OCI-LY7 (cell line): ENCODE results near the gene FBXO33. TPM values are rescaled to one million over a fixed set of nuclear protein-coding genes. Genes with fewer than 3 reads are reported as not detected.

Experiments used
- BruUV-seq: library from RNA; stranded (reverse); fragments of 400-500 nt; replicated peaks from 2 replicates; lab custom pipeline; 2021; lab: Mats Ljungman, UMichigan
- CTCF ChIA-PET: fragments of 300-600 bp; sonication (Branson Sonifier 250); formaldehyde crosslinking; loops from one replicate; lab custom pipeline; 2022; ENCODE audit warnings: antibody characterized with exemption; ENCODE audit not compliant: unreplicated experiment; lab: Charles Lee
- POLR2A ChIA-PET: fragments of 300-600 bp; sonication (Branson Sonifier 250); formaldehyde crosslinking; loops from one replicate; lab custom pipeline; 2022; ENCODE audit warnings: antibody characterized with exemption; lab: Charles Lee
- DNase-seq: peaks from one replicate; pipeline ENCODE4 v3.0.0-alpha.2; 2015; ENCODE audit warnings: low spot score
- H2AFZ ChIP-seq: fragments of 200-600 bp; sonication (generic), shearing (Covaris generic); 2 replicates; pipeline ENCODE4 v1.6.1; 2014; ENCODE audit warnings: mild to moderate bottlenecking, antibody characterized with exemption, low read length, moderate library complexity
- H3K27ac ChIP-seq: fragments of 200-600 bp; sonication (generic); 2 replicates; pipeline ENCODE4 v1.5.1; 2014; ENCODE audit warnings: mixed run types, low read depth, mild to moderate bottlenecking, moderate library complexity, low read length, inconsistent platforms; ENCODE audit not compliant: poor library complexity, severe bottlenecking
- H3K36me3 ChIP-seq: fragments of 200-600 bp; sonication (generic); 2 replicates; pipeline ENCODE4 v1.6.1; 2014; ENCODE audit warnings: mild to moderate bottlenecking, antibody characterized with exemption, low read length, moderate library complexity, mixed read lengths; ENCODE audit not compliant: insufficient read depth
- H3K4me1 ChIP-seq: fragments of 200-600 bp; sonication (generic); 2 replicates; pipeline ENCODE4 v1.5.1; 2014; ENCODE audit warnings: mild to moderate bottlenecking, low read length; ENCODE audit not compliant: insufficient read depth, poor library complexity, severe bottlenecking
- H3K4me2 ChIP-seq: fragments of 200-600 bp; sonication (generic); 2 replicates; pipeline ENCODE4 v1.6.1; 2014; ENCODE audit warnings: mild to moderate bottlenecking, low read length
- H3K4me3 ChIP-seq: fragments of 200-600 bp; sonication (generic); 2 replicates; pipeline ENCODE4 v1.5.1; 2014; ENCODE audit warnings: mild to moderate bottlenecking, low read depth, low read length; ENCODE audit not compliant: poor library complexity, severe bottlenecking
- H3K79me2 ChIP-seq: fragments of 200-600 bp; sonication (generic); 2 replicates; pipeline ENCODE4 v1.6.1; 2016; ENCODE audit warnings: low read depth, mild to moderate bottlenecking, low read length, moderate library complexity, mixed read lengths; ENCODE audit not compliant: insufficient read depth
- H3K9me2 ChIP-seq: fragments of 200-600 bp; sonication (generic); 2 replicates; pipeline ENCODE4 v1.6.1; 2016; ENCODE audit warnings: mild to moderate bottlenecking, low read length, mixed read lengths; ENCODE audit not compliant: insufficient read depth
- H3K9me3 ChIP-seq: fragments of 200-600 bp; sonication (generic); 2 replicates; pipeline ENCODE4 v1.6.1; 2014; ENCODE audit warnings: mild to moderate bottlenecking, mixed run types, low read length, mixed read lengths
- H4K20me1 ChIP-seq: fragments of 200-600 bp; sonication (generic); 2 replicates; pipeline ENCODE4 v1.6.1; 2014; ENCODE audit warnings: mild to moderate bottlenecking, antibody characterized with exemption, low read length, moderate library complexity, mixed read lengths; ENCODE audit not compliant: insufficient read depth
- EZH2phosphoT487 ChIP-seq: fragments of 200-600 bp; sonication (generic); IDR thresholded peaks from 2 replicates; pipeline ENCODE4 v1.6.1; 2018; ENCODE audit warnings: low read depth, borderline replicate concordance, mild to moderate bottlenecking, mixed run types, antibody characterized with exemption, low read length, moderate library complexity, mixed read lengths
- intact Hi-C: fragments of 100-400 bp; cut with micrococcal nuclease; formaldehyde crosslinking; loops from one replicate; pipeline ENCODE4 v1.10.0; 2022; ENCODE audit not compliant: unreplicated experiment
- total RNA-seq, 2 experiments: library from RNA; depleted of rRNA in 1 of 2; stranded (reverse); fragments of >200 nt in 1 of 2; shearing (Covaris generic) in 1 of 2; gene quantifications; 2 replicates each; pipeline ENCODE4 v1.2.3, GENCODE V29; 2014 to 2022
- TF ChIP-seq, protein P1 (sequence below): fragments of 200-600 bp; sonication (generic); conservative IDR thresholded peaks from 2 replicates; pipeline ENCODE4 v1.5.1; 2014; ENCODE audit warnings: mild to moderate bottlenecking, antibody characterized with exemption, low read length, moderate library complexity, mixed read lengths

Gene FBXO33
- total RNA-seq, 2 experiments from 2014 or later: 14.2 to 16.6 TPM

DNA sequence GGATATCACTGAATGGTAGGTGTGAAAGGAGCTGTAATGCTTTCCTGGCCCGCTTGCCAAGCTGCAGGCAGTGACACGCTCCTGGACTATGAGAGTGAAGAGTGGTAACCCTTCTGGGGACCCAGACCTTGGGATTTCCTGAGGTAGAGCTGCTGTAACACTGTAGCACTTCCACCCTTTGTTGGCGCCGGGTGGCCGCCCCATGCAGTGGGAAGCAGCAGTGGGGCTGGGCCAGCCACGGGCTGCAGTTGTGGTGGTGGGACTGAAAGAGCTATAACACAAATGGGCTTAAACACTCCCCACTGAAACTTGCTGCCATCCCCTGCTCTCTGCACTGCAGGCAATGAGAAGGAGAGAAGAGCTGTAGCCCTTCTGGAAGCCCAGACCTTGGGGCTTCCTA, 9.6 kb upstream of the FBXO33 start:
- no peak for DNase-seq
- intact Hi-C loops: no loop called here
- H4K20me1 ChIP-seq: no peaks in the 10 kb centered on the region
- H3K27ac ChIP-seq: no peak overlapping the region
- no peaks in the 10 kb centered on the region; the same call in 1 of the 2 replicates for H3K36me3 ChIP-seq
- no peak overlapping the region for H2AFZ ChIP-seq
- no peaks in the 10 kb centered on the region for H3K9me2 ChIP-seq
- ChIA-PET POLR2A (no interaction called here), CTCF (no interaction called here)
- no peak overlapping the region for H3K4me2 ChIP-seq
- H3K4me3 ChIP-seq: no peak overlapping the region
- no peaks in the 10 kb centered on the region for H3K9me3 ChIP-seq
- TF ChIP-seq, protein P1, sequence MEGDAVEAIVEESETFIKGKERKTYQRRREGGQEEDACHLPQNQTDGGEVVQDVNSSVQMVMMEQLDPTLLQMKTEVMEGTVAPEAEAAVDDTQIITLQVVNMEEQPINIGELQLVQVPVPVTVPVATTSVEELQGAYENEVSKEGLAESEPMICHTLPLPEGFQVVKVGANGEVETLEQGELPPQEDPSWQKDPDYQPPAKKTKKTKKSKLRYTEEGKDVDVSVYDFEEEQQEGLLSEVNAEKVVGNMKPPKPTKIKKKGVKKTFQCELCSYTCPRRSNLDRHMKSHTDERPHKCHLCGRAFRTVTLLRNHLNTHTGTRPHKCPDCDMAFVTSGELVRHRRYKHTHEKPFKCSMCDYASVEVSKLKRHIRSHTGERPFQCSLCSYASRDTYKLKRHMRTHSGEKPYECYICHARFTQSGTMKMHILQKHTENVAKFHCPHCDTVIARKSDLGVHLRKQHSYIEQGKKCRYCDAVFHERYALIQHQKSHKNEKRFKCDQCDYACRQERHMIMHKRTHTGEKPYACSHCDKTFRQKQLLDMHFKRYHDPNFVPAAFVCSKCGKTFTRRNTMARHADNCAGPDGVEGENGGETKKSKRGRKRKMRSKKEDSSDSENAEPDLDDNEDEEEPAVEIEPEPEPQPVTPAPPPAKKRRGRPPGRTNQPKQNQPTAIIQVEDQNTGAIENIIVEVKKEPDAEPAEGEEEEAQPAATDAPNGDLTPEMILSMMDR: no peak
- TF ChIP-seq EZH2phosphoT487: no peak
- no peaks in the 10 kb centered on the region for H3K79me2 ChIP-seq
- no TSS peak for BruUV-seq
- no peaks in the 10 kb centered on the region for H3K4me1 ChIP-seq

DNA sequence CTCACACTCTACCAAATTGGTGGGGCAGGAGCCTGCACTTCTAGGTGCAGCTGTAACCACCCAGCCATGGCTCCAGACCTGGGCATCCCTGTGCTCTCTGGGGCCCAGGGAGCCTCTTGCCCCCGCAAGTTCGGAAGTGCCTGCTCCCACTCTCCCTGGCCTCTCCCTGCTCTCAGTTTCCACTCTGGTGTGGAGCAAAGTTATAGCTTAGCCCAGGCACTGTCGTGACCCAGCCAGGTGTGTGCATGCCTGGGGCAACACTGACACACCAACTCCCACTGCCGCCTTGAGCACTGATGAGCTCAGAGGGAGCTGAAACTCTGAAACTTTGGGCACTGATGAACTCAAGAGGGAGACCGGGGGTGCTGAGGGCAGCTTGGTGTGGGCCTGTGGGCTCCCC, 8.7 kb upstream of the FBXO33 start:
- TF ChIP-seq EZH2phosphoT487: no peak
- TF ChIP-seq, protein P1: no peak
- POLR2A ChIA-PET: no interaction called here
- intact Hi-C loops: no loop called here
- Histone ChIP-seq H3K9me3 (no peaks in the 10 kb centered on the region), H3K27ac (no peak overlapping the region), H3K9me2 (no peaks in the 10 kb centered on the region), H3K4me3 (no peak overlapping the region), H3K4me2 (no peak overlapping the region), H2AFZ (no peak overlapping the region), H4K20me1 (no peaks in the 10 kb centered on the region), H3K36me3 (no peaks in the 10 kb centered on the region; the same call in 1 of the 2 replicates), H3K4me1 (no peaks in the 10 kb centered on the region), H3K79me2 (no peaks in the 10 kb centered on the region)
- no peak for DNase-seq
- CTCF ChIA-PET: no interaction called here
- no TSS peak for BruUV-seq

DNA sequence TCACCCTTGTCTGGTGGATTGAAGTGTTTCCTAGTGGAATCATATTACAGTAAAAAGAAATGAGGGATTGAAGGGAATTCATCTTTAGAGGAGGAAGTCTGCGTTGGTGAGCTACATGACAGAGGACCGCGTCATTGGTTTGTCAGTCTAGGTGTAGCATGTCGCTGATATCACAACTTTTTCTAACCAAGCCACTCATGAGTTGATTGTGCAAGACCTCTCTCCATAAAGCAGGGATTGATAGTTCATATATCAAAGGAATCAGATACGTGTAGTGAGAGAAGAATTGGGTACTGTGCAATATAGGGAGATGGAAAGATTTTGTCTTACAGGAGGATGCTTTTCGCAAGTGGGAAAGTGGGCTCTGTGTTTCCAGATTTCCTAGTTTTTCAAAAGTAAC, 3.0 kb upstream of the FBXO33 start:
- TF ChIP-seq EZH2phosphoT487: no peak
- TF ChIP-seq, protein P1: no peak
- intact Hi-C loops: no loop called here
- H3K9me3 ChIP-seq: no peaks in the 10 kb centered on the region
- H3K79me2 ChIP-seq: peaks cover 21% of the 10 kb centered on the region
- ChIA-PET POLR2A (interaction anchor here (0.7 to 4.7 kb wide), 6 partner anchors 10 to 239 kb away, joined by 3 to 35 read pairs (median 4); no protein-coding TSS in a partner anchor), CTCF (no interaction called here)
- H4K20me1 ChIP-seq: peaks cover 10% of the 10 kb centered on the region
- no peak for DNase-seq
- H3K27ac ChIP-seq: no peak overlapping the region
- BruUV-seq: no TSS peak
- no peak overlapping the region for H3K4me3 ChIP-seq
- H3K36me3 ChIP-seq: no peaks in the 10 kb centered on the region
- H2AFZ ChIP-seq: no peak overlapping the region
- no peak overlapping the region for H3K4me2 ChIP-seq
- no peaks in the 10 kb centered on the region for H3K9me2 ChIP-seq
- H3K4me1 ChIP-seq: peaks cover 13% of the 10 kb centered on the region
